Measurements from ENCODE around the gene KRTAP9-8.
"Not testable (repeated sequence)": the region's sequence is repeated elsewhere in the genome, so short reads cannot be mapped to it uniquely, and the experiment has no call there.

The KRTAP9-8 gene

DNA sequence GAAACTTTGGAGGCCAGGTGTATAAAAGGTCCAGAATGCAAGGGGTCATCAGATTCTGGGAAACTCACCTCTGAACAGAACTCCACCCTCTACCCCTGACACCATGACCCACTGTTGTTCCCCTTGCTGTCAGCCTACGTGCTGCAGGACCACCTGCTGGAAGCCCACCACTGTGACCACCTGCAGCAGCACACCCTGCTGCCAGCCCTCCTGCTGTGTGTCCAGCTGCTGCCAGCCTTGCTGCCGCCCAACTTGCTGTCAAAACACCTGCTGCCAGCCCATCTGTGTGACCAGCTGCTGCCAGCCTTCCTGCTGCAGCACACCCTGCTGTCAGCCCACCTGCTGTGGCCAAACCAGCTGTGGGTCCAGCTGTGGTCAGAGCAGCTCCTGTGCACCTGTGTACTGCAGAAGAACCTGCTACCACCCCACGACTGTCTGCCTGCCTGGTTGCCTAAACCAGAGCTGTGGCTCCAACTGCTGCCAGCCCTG is at the start of gene KRTAP9-8:
KRTAP9-8 (plus strand) TSS at position 51 of the 489 bp plus-strand sequence; CDS start at position 104, 53 bp downstream.
- not testable (repeated sequence) for DNase-seq

DNA sequence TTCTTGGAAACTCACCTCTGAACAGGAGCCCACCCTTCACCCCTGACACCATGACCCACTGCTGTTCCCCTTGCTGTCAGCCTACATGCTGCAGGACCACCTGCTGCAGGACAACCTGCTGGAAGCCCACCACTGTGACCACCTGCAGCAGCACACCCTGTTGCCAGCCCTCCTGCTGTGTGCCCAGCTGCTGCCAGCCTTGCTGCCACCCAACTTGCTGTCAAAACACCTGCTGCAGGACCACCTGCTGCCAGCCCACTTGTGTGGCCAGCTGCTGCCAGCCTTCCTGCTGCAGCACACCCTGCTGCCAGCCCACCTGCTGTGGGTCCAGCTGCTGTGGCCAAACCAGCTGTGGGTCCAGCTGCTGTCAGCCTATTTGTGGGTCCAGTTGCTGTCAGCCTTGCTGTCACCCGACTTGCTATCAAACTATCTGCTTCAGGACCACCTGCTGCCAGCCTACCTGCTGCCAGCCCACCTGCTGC is 47.9 kb upstream of the KRTAP9-8 start, which contains the start of gene KRTAP9-1:
KRTAP9-1 (plus strand) TSS at position 51 of the 482 bp plus-strand sequence; CDS start at position 51, 0 bp downstream.
- not testable (repeated sequence) for DNase-seq

GRCh38 chr17:41190328-41190727 is 47.5 kb upstream of the KRTAP9-8 start:
- DNase-seq = no peak

GRCh38 chr17:41196068-41196467 is 41.7 kb upstream of the KRTAP9-8 start:
- no peak for DNase-seq

DNA sequence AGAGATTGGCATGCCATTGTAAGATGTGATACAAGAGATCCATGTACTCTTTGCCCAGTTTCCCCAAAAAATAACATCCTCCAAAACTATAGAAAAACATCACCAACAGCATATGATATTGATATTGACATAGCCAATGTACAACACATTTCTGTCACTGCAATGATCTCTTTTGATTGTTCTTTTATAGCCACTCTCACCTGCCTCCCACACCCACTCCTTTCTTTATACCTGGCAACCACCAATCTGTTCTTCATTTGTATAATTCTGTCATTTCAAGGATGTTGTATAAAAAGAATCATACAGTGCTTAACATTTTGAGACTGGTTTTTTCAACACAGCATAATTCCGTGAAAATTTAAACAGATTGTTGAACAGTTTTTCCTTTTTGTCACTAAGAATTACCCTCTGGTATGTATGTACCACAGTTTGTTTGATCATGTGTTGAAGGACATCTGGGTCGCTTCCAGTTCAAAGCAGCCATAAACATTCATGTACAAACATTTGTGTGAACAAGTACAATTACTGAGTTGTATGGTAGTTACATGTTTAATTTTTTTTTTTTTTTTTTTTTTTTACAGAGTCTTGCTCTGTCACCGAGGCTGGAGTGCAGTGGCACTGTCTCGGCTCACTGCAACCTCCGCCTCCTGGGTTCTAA is 38.2 kb upstream of the KRTAP9-8 start:
- DNase-seq = no peak

- no peak for DNase-seq
These were observed 25.8 kb upstream of the KRTAP9-8 start for GRCh38 chr17:41211845-41212466.

GRCh38 chr17:41212524-41213169 is 25.2 kb upstream of the KRTAP9-8 start:
- peak; percentile 1 for DNase-seq

DNA sequence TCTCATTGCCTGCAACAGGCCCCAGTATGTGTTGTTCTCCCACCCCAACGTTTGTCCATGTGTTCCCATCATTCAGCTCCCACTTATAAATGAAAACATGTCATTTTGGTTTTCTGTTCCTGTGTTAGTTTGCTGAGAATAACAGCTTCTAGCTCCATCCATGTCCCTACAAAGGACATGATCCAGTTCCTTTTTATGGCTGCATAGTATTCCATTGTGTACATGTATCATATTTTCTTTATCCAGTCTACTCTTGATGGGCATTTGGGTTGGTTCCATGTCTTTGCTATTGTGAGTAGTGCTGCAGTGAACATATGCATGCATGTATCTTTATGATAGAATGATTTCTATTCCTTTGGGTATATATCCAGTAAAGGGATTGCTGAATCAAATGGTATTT is 22.1 kb upstream of the KRTAP9-8 start:
- no peak for DNase-seq

DNA sequence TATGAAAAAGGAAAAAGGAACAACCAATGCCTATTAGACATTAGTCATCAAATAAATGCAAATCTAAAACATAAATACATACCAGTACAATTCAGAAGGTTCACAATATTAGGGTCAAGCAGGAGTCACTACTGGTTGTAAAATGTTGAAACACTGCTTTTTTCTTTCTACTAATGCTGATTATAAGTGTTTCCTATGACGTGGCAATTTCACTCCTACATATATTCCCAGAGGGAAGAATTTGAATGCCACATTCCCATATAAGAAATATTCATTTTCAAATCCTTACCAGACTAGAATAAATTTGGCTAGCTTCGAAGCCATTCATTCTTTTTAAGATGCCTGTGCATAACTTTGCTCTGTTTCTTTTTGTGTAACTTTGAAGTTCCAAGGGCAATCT is 14.0 kb upstream of the KRTAP9-8 start:
- no peak for DNase-seq

DNA sequence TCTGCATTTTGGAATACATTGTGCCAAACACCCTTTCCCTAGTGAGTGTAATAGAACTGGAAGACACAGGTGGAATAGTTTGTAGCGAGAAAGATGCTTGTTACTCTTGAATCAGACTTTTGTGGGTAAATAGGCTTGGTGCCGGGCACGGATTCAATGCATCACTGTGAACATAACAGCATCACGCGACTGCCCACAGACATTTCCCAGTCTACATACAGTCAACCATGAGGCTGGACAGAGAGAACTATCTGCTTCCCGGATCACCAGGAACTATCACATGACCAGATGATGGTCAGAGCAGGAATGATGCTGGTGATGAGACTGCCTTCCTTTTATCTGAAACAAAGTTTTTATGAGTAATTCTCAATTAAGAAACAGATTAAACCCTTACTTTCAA is 11.7 kb upstream of the KRTAP9-8 start:
- DNase-seq = no peak

- DNase-seq = not testable (repeated sequence)
These were observed 11.2 kb upstream of the KRTAP9-8 start, which contains the start of gene KRTAP9-2 for GRCh38 chr17:41226598-41227095. Gene KRTAP9-2 (plus strand): TSS chr17:41226648. CDS start chr17:41226655, 7 bp downstream.

- DNase-seq = no peak
These were observed 7.7 kb upstream of the KRTAP9-8 start for GRCh38 chr17:41230094-41230493.

DNA sequence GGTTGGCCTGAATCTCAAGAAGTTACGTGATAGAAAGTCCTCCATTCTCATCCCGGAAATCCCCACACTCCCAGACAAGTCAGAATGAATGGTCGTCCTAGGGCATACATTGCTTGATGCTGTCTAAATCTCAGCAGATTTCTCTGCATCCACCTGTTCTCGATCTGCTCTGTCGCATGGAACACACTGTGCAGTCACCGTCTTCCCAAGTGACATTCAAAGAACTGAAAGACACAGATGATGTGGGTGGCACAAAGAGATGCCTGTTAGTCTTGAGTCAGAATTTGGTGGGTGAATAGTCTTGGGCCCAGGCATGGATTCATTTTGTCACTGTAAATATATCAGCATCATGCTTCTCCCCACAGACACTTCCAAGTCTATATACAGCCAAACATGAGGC is 6.1 kb upstream of the KRTAP9-8 start:
- DNase-seq = no peak

DNA sequence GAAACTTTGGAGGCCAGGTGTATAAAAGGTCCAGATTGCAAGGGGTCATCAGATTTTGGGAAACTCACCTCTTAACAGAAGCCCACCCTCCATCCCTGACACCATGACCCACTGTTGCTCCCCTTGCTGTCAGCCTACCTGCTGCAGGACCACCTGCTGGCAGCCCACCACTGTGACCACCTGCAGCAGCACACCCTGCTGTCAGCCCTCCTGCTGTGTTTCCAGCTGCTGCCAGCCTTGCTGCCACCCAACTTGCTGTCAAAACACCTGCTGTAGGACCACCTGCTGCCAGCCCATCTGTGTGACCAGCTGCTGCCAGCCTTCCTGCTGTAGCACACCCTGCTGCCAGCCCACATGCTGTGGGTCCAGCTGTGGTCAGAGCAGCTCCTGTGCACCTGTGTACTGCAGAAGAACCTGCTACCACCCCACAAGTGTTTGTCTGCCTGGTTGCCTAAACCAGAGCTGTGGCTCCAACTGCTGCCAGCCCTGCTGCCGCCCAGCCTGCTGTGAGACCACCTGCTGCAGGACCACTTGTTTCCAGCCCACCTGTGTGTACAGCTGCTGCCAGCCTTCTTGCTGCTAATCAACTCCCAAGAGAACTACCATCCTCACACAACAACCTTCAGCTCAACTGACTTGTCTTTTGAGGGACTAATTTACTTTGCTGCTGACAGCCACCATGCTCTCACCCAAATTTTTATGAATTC is 5.2 kb upstream of the KRTAP9-8 start, which contains the start of gene KRTAP9-3:
KRTAP9-3 (plus strand) TSS at position 51 of the 707 bp plus-strand sequence; CDS start at position 104, 53 bp downstream.
- DNase-seq = not testable (repeated sequence)

DNA sequence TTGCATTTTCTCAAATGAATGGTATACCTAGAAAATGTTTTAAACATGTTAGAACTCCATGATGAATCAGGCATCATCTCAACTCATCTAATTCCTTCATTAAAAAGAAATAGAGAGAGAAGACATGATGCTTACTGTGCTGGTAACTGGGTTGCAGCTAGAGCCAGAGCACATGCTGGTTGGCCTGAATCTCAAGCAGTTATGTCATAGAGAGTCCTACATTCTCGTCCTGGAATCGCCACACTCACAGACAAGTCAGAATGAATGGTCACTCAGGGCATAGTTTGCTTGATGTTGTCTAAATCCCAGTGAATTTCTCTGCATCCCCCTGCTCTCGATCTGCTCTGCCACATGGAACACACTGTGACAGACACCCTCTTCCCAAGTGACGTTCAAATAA is 683 bp upstream of the KRTAP9-8 start:
- DNase-seq = not testable (repeated sequence)

- DNase-seq = not testable (repeated sequence)
These were observed 9.4 kb downstream of the KRTAP9-8 start for GRCh38 chr17:41246995-41247787.

- DNase-seq = not testable (repeated sequence)
These were observed 11.9 kb downstream of the KRTAP9-8 start, which contains the start of gene KRTAP9-4 for GRCh38 chr17:41249637-41250240. Gene KRTAP9-4 (plus strand): TSS chr17:41249687. CDS start chr17:41249721, 34 bp downstream.

- no peak for DNase-seq
These were observed 13.5 kb downstream of the KRTAP9-8 start for GRCh38 chr17:41251261-41251660.

GRCh38 chr17:41254861-41255260 is 17.1 kb downstream of the KRTAP9-8 start:
- DNase-seq = no peak

DNA sequence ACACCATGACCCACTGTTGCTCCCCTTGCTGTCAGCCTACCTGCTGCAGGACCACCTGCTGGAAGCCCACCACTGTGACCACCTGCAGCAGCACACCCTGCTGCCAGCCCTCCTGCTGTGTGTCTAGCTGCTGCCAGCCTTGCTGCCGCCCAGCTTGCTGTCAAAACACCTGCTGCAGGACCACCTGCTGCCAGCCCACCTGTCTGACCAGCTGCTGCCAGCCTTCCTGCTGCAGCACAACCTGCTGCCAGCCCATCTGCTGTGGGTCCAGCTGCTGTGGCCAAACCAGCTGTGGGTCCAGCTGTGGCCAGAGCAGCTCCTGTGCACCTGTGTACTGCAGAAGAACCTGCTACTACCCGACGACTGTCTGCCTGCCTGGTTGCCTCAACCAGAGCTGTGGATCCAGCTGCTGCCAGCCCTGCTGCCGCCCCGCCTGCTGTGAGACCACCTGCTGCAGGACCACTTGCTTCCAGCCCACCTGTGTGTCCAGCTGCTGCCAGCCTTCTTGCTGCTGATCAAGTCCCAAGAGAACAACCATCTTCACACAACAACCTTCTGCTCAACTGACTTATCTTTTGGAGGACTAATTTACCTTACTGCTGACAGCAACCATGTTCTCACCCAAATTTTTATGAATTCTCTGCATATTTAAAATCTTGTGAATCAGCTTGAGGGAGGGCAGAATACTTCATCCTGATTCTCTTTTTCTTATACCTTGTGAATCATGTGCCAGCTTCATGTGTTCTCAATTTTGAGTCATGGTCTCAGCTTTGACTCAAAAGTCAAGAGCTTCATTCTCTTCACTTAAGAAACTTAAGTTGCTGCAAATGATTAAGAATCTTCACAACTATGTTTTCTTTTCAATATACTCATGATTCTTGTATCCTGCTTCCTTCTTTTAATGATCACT is 17.8 kb downstream of the KRTAP9-8 start, which contains the start of gene KRTAP9-9:
KRTAP9-9 (plus strand) TSS at position 4 of the 910 bp plus-strand sequence.
- DNase-seq = not testable (repeated sequence)

Measured in NCI-H1417 treated with DMSO at 0.1 percent for 48 hours (cell line).